Effector memory CD8-positive, alpha-beta T cell (primary cell): ENCODE data around the gene TACC2.
"Not testable (repeated sequence)": the region's sequence is repeated elsewhere in the genome, so short reads cannot be mapped to it uniquely, and the experiment has no call there.

ENCODE experiments used
- ATAC-seq: fragments of 150-1000 bp; cut with Tn5 transposase; replicated peaks from 2 replicates; pipeline ENCODE4 v1.10.0; 2021; ENCODE audit warnings: mild to moderate bottlenecking, moderate library complexity
- DNase-seq, 3 experiments: peaks; one replicate each; pipeline ENCODE4 v3.0.0; 2021
- H3K27ac Mint-ChIP-seq, 2 donors: one replicate each; pipeline ENCODE4 v1.8.0; 2022; ENCODE audit warnings: mild to moderate bottlenecking in 2 of 2, mixed read lengths in 2 of 2, moderate library complexity in 2 of 2
- H3K27me3 Mint-ChIP-seq, 2 donors: one replicate each; pipeline ENCODE4 v1.8.0; 2022; ENCODE audit warnings: mixed read lengths in 2 of 2
- H3K36me3 Mint-ChIP-seq: one replicate; pipeline ENCODE4 v1.8.0; 2022; ENCODE audit warnings: mild to moderate bottlenecking, moderate library complexity, mixed read lengths; ENCODE audit not compliant: insufficient read depth
- H3K4me1 Mint-ChIP-seq, 2 donors: one replicate each; pipeline ENCODE4 v1.8.0; 2022; ENCODE audit warnings: low read depth in 2 of 2, mixed read lengths in 2 of 2
- H3K4me3 Mint-ChIP-seq, 2 donors: one replicate each; pipeline ENCODE4 v1.8.0; 2022; ENCODE audit warnings: mild to moderate bottlenecking in 2 of 2, mixed read lengths in 2 of 2, moderate library complexity in 2 of 2
- H3K9me3 Mint-ChIP-seq, 2 donors: one replicate each; pipeline ENCODE4 v1.8.0; 2022; ENCODE audit warnings: mixed read lengths in 2 of 2

Gene TACC2

DNA sequence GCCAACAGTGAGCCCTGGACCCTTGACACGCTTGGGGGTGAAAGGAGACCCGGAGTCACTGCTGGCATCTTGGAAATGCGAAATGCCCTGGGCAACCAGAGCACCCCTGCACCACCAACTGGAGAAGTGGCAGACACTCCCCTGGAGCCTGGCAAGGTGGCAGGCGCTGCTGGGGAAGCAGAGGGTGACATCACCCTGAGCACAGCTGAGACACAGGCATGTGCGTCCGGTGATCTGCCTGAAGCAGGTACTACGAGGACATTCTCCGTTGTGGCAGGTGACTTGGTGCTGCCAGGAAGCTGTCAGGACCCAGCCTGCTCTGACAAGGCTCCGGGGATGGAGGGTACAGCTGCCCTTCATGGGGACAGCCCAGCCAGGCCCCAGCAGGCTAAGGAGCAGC is 98.5 kb downstream of the TACC2 start:
- ATAC-seq (no peak), DNase-seq (no peak)
- Mint-ChIP-seq H3K27me3 (peaks cover 0 to 13% of the 10 kb centered on the region in 2 donors), H3K36me3 (peaks cover 3% of the 10 kb centered on the region), H3K4me1 (no peaks in the 10 kb centered on the region), H3K4me3 (no peak overlapping the region), H3K9me3 (no peaks in the 10 kb centered on the region), H3K27ac (no peak overlapping the region)

DNA sequence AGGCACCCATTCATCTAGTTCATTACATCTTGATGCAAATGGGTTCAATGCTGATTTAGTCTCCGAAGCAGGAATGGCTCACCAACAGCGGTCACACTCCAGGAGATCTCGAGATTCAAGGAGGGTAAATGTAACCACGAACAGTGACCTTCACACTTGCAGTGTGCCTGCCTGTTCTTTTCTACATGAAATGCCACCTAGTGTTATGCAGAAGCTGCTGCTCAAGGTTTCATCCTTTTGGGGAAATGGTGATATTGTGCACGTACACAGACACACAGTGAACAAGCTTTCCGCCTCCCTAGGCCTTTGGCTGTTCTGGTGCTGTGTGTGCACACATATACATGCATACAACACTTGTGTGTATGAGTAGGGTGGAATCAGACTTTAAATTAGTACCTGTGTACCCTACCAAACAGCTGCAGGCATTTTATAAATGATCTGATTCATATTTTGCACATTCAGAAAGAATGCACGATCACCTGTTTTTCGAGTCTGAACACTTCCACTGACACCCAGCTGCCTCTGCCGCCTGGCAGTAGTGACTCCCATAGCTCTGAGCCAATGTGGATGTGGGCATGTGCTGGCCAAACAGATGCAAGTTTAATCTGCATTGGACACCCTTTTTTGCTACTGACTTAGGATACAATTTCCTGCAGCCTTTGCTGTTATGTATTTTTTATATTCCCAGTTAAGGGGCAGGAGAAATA is 100.5 kb downstream of the TACC2 start:
- H3K27ac Mint-ChIP-seq: no peak overlapping the region
- ATAC-seq: no peak
- H3K27me3 Mint-ChIP-seq: peaks cover 0 to under 1% of the 10 kb centered on the region in 2 donors
- H3K4me1 Mint-ChIP-seq: no peaks in the 10 kb centered on the region
- no peak for DNase-seq
- peaks cover 3% of the 10 kb centered on the region for H3K36me3 Mint-ChIP-seq
- no peaks in the 10 kb centered on the region for H3K9me3 Mint-ChIP-seq
- H3K4me3 Mint-ChIP-seq: no peak overlapping the region

DNA sequence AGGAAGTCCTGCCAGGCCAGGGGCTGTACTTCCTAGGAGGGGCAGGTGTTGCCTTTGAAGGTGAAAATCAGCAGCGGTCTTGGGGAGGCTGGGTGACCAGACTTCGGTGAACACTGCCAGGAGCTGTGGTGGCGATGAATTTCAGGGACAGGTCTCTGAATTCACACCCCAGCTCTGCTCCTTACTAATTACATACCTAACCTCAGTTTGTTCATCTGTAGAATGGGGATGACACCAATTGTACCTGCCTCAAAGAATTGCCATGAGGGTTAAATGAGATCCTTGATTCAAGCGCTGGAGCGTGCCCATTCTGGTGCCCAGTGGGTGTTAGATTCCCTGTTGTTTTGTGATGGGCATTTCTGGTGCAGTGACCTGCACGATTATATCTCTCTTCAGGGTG is 102.8 kb downstream of the TACC2 start:
- H3K27ac Mint-ChIP-seq: no peak overlapping the region
- ATAC-seq (no peak), DNase-seq (no peak)
- no peaks in the 10 kb centered on the region for H3K27me3 Mint-ChIP-seq
- H3K9me3 Mint-ChIP-seq: no peaks in the 10 kb centered on the region
- no peaks in the 10 kb centered on the region for H3K4me1 Mint-ChIP-seq
- H3K4me3 Mint-ChIP-seq: no peak overlapping the region
- H3K36me3 Mint-ChIP-seq: peaks cover 3% of the 10 kb centered on the region

DNA sequence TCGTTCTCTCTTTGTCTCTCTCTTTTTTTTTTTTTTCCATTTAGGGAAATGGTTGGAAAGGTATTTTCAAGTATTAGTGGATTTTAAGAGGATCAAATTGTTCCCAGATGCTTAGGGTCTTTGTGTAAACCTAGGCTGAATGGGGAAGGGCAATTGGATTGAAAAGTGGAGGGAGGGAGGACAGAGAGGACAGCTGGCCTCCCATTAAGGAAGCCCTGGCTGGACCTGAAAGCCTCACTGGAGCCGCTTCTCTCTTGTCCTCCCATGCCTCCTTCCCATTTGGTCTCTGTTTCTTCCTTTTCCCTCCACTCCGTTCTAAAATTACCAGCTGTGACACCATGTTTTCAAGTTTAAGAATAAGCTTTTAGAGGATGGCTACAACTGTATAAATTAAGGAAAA is 104.1 kb downstream of the TACC2 start:
- peaks cover 0 to 7% of the 10 kb centered on the region in 2 donors for H3K27me3 Mint-ChIP-seq
- no peak overlapping the region for H3K4me3 Mint-ChIP-seq
- H3K36me3 Mint-ChIP-seq: no peaks in the 10 kb centered on the region
- DNase-seq: no peak
- no peak for ATAC-seq
- no peaks in the 10 kb centered on the region for H3K4me1 Mint-ChIP-seq
- H3K27ac Mint-ChIP-seq: no peak overlapping the region
- H3K9me3 Mint-ChIP-seq: no peaks in the 10 kb centered on the region

DNA sequence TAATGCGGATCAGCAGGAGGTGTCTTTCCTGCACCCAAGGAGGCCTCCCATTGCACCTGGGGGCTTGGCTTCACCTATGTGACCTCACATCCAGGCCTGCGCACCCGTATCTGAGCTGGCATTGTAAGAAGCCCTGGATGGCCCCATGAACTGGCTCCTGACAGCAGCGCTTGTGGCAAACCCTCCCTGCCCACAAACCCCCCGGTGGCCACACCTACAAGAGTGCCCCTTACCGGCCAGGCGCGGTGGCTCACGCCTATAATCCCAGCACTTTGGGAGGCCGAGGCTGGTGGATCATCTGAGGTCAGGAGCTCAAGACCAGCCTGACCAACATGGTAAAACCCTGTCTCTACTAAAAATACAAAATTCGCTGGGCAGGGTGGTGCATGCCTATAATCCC is 107.2 kb downstream of the TACC2 start:
- H3K4me1 Mint-ChIP-seq, H3K9me3 Mint-ChIP-seq, H3K36me3 Mint-ChIP-seq, ATAC-seq, H3K27ac Mint-ChIP-seq, H3K27me3 Mint-ChIP-seq, H3K4me3 Mint-ChIP-seq, DNase-seq: not testable (repeated sequence)

DNA sequence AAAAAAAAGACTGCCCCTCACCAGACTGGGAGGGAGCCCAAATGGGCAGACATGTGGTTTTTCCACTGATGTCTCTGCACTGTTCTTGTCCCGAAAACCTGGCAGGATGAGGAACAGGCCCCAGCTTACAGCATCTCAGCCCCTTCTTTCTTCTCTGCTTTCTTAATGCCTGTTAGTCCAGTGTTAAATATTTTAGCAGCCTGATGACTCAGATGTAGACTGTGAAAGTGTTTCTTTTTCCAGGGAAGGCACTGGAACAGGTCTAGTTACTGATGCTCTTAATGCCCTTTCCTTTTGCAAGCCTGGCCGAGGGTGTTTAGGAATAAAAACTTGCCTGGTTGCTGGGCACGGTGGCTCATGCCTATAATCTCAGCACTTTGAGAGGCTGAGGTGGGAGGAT is 107.7 kb downstream of the TACC2 start:
- Mint-ChIP-seq H3K4me1 (no peaks in the 10 kb centered on the region), H3K27me3 (peaks cover 0 to 7% of the 10 kb centered on the region in 2 donors), H3K27ac (no peak overlapping the region), H3K9me3 (no peaks in the 10 kb centered on the region), H3K4me3 (no peak overlapping the region), H3K36me3 (no peaks in the 10 kb centered on the region)
- DNase-seq (no peak), ATAC-seq (no peak)

DNA sequence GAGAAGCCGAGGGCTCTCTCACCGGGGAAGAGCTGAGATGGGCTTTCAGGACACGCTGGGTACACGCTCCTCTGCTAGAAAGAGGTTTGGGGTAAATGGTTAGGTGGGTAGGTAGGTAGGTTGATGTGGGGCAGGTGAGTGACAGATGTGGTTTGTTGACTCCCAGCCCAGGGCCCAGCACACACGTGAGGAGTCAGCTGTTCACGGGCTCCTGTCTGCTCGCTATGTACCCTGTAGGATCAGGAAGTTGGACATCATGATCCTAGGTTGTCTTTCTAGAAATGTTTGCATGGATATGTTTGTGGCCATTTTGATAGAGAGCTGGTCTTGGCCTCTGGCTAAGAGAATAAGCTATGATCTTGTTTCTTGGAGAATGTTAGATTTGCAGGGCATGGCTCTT is 109.0 kb downstream of the TACC2 start:
- Mint-ChIP-seq H3K4me3 (no peak overlapping the region), H3K4me1 (no peaks in the 10 kb centered on the region), H3K27me3 (peaks cover 0 to 7% of the 10 kb centered on the region in 2 donors), H3K27ac (no peak overlapping the region), H3K9me3 (no peaks in the 10 kb centered on the region), H3K36me3 (no peaks in the 10 kb centered on the region)
- DNase-seq (no peak), ATAC-seq (no peak)

DNA sequence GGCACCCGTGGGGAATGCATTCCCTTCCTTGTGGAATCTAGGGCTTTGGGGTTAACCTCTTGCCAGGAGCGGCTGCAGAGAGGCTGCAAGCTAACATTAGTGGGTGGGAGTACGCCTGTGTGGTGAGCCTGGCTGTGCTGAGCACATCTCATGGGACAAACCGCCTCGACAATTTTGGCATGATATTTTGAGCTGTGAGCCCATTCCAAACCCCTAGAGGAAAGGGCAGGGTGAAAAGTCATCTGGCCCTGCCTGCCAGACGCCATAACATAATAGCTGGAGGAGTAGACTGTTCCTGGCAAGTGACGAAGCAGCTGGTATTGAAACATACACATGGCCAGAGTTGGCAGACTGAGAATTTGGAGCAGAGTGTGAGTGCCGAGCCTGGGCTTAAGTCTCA is 110.0 kb downstream of the TACC2 start:
- Mint-ChIP-seq H3K27ac (no peak overlapping the region), H3K4me1 (no peaks in the 10 kb centered on the region), H3K27me3 (peaks cover 5 to 7% of the 10 kb centered on the region in 2 donors), H3K4me3 (no peak overlapping the region), H3K36me3 (no peaks in the 10 kb centered on the region), H3K9me3 (no peaks in the 10 kb centered on the region)
- DNase-seq (no peak), ATAC-seq (no peak)

DNA sequence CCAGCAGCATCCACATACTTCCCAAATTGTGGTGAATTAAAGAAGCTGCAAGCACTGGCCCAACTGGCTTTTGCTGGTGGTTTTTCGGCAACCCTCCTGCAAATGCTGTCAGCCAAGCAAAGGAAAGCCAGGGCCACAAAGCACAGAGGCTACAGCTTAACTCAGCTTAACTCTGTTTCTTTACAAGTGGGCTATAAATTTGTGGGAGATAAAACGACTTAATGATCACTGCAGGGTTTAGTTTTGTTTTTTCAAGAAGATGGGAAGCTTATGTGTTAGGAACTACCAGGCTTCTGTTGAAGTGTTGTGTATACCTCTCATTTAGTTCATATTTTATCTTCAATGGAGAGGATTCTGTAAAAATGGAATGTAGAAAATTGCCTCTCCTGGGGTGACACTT is 110.6 kb downstream of the TACC2 start:
- H3K27me3 Mint-ChIP-seq: peaks cover 5 to 7% of the 10 kb centered on the region in 2 donors
- DNase-seq: no peak
- H3K27ac Mint-ChIP-seq: no peak overlapping the region
- no peaks in the 10 kb centered on the region for H3K9me3 Mint-ChIP-seq
- no peaks in the 10 kb centered on the region for H3K36me3 Mint-ChIP-seq
- H3K4me3 Mint-ChIP-seq: no peak overlapping the region
- ATAC-seq: no peak
- H3K4me1 Mint-ChIP-seq: no peaks in the 10 kb centered on the region

DNA sequence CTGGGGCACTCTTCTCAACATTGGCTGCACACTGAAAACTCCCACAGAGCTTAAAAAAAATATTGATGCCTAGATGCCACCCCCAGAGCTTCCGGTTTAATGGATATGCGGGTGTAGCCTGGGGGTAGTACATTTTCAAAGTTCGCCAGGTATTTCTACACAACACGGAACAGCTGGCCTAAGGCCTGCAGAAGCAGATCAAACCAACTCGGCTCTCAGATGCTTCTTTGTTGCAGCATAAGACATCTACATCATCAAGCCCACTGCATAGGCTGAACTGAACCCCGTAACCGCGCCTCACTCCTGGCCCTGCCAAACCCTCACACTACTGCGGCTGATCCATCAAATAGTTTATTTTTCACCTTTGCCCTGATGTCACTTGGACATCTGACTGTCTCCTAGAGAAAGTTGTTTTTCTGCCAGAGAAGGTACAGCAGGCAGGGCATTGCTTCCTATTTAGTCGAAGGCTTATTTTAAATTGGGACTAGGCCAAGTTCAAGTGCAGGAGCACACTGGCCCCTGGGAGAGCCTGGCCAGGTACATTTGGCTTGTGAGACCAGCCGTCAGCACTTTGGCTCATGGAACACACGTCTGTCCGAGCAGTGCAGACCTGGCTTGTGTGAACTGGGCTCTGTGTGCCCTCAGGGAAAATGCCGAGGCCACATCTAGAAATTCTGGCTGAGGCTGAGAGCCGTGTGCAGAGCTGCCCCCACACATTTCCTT is 113.3 kb downstream of the TACC2 start:
- no peaks in the 10 kb centered on the region for H3K4me1 Mint-ChIP-seq
- H3K4me3 Mint-ChIP-seq: no peak overlapping the region
- ATAC-seq: no peak
- no peak for DNase-seq
- no peaks in the 10 kb centered on the region for H3K9me3 Mint-ChIP-seq
- no peaks in the 10 kb centered on the region for H3K36me3 Mint-ChIP-seq
- peaks cover 2 to 5% of the 10 kb centered on the region in 2 donors for H3K27me3 Mint-ChIP-seq
- no peak overlapping the region for H3K27ac Mint-ChIP-seq

DNA sequence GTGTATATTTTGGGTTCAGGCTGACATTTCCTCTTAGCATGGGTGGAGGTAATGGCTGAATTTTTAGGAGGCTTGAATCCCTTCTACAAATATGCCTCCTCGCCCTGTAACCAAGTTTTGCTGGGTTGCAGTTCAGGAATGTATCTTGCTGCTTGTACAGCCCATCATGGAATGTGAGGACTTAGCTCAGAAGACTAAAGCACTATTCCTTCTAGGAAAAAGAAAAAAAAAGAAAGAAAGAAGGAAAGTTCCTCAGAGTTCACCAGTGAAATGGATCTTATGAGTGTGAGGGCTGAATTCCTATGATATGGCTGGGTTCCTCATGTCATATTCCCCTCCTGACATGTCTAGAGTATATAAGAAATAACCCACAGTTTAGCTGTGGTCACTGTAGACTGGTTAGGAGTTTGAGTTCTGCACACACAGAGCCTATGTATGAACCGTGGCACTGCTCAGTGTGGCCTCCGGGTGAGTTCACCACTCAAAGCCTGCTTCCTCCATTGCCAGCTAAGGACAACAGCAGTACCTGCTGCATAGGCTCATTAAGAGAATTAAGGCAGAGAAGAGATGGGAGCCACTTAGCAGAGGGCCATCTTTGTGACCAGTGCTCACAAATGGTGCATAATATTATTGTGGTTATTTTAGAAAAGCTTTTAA is 114.0 kb downstream of the TACC2 start:
- no peaks in the 10 kb centered on the region for H3K36me3 Mint-ChIP-seq
- H3K27ac Mint-ChIP-seq: no peak overlapping the region
- no peak for DNase-seq

DNA sequence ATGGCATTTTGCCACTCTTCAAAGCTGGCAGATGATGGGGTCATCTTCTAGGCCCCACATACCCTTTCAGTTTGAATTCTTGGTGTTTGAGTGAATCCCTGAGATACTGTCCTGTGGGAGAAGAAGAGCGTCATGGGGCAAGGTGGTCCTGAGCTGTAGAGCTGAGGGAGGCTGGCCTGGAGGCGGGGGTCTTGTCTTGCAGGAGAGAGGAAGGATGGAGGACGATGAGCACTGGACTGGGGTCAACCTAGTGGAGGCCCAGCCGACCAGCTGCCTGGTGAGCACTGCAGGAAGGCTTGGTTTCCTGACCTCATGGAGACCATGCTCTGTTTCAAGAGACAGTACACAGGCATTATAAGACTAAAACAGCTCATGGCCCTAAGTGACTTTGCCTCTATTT is 114.6 kb downstream of the TACC2 start:
- no peak overlapping the region for H3K27ac Mint-ChIP-seq
- no peaks in the 10 kb centered on the region for H3K36me3 Mint-ChIP-seq
- H3K4me1 Mint-ChIP-seq: no peaks in the 10 kb centered on the region
- H3K27me3 Mint-ChIP-seq: peaks cover 0 to 5% of the 10 kb centered on the region in 2 donors
- no peaks in the 10 kb centered on the region for H3K9me3 Mint-ChIP-seq
- ATAC-seq: no peak
- H3K4me3 Mint-ChIP-seq: no peak overlapping the region
- DNase-seq: no peak

More for the DNA sequence above, 114.0 kb downstream of the TACC2 start:
- H3K27me3 Mint-ChIP-seq: peaks cover 0 to 5% of the 10 kb centered on the region in 2 donors
- H3K4me3 Mint-ChIP-seq: no peak overlapping the region
- no peaks in the 10 kb centered on the region for H3K4me1 Mint-ChIP-seq
- ATAC-seq: no peak
- H3K9me3 Mint-ChIP-seq: no peaks in the 10 kb centered on the region

DNA sequence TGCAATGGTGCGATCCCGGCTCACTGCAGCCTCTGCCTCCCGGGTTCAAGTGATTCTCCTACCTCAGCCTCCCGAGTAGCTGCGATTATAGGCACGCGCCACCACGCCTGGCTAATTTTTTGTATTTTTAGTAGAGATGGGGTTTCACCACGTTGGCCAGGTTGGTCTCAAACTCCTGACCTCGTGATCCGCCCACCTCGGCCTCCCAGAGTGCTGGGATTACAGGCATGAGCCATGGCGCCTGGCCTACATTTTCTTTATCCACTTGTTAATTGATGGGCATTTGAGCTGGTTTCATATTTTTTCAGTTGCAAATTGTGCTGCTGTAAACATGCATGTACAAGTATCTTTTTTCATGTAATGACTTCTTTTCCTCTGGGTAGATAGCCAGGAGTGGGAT is 119.8 kb downstream of the TACC2 start:
- H3K4me3 Mint-ChIP-seq, DNase-seq, H3K27ac Mint-ChIP-seq, ATAC-seq, H3K4me1 Mint-ChIP-seq, H3K9me3 Mint-ChIP-seq, H3K36me3 Mint-ChIP-seq: not testable (repeated sequence)
- peaks cover 31 to 35% of the 10 kb centered on the region in 2 donors for H3K27me3 Mint-ChIP-seq
